H1 (cell line): ENCODE measurements around the gene EPHA7. TPM values are rescaled to one million over a fixed set of nuclear protein-coding genes. Genes with fewer than 3 reads are reported as not detected.

ENCODE experiments used
- RBBP5 ChIP-seq: IDR thresholded peaks from 2 replicates; pipeline ENCODE4 v1.7.1; 2012; ENCODE audit warnings: low read depth, mild to moderate bottlenecking, inconsistent platforms, low read length, moderate library complexity, borderline replicate concordance
- RNF2 ChIP-seq: fragments of 200-900, 300-1000 bp; sonication (generic); IDR thresholded peaks from 2 replicates; pipeline ENCODE4 v1.7.1; 2016; ENCODE audit warnings: borderline replicate concordance, low read depth, mild to moderate bottlenecking, antibody characterized with exemption, low read length; ENCODE audit not compliant: poor library complexity, severe bottlenecking; ENCODE audit errors: missing control alignments
- SAP30 ChIP-seq: fragments of 300-600 bp; sonication (generic); IDR thresholded peaks from 2 replicates; pipeline ENCODE4 v1.7.1; 2012; ENCODE audit warnings: low read length, moderate library complexity, mild to moderate bottlenecking, inconsistent platforms; ENCODE audit not compliant: insufficient read depth, insufficient replicate concordance
- SIX5 ChIP-seq: IDR thresholded peaks from 2 replicates; pipeline ENCODE4 v1.6.1; 2011; ENCODE audit warnings: mild to moderate bottlenecking, low read depth, low read length
- SUZ12 ChIP-seq: fragments of 200-600 bp; sonication (generic); IDR thresholded peaks from 2 replicates; pipeline ENCODE4 v1.6.1; 2012; ENCODE audit warnings: mild to moderate bottlenecking, inconsistent platforms, low read length, moderate library complexity, mixed read lengths
- TBP ChIP-seq: IDR thresholded peaks from 2 replicates; pipeline ENCODE4 v1.6.1; 2011; ENCODE audit warnings: low read depth, low read length, improper control_type of control experiment
- polyA plus RNA-seq, 7 experiments: library from polyadenylated mRNA; depleted of rRNA in 3 of 7; stranded (reverse) in 5 of 7; unstranded in 2 of 7; fragments of >200 nt in 5 of 7; fragments of 200-250 nt in 2 of 7; gene quantifications; 1 replicate in 5 of 7; 2 replicates in 1 of 7; 4 replicates in 1 of 7; pipeline versions ENCODE4 v1.2.1 to v1.2.3, GENCODE V29; 2011 to 2013; ENCODE audit warnings: missing spikeins in 2 of 7, mixed read lengths in 2 of 7
- total RNA-seq: library from RNA; stranded (reverse); fragmentation: NEBNext Ultra II Directional; extraction: Animal tissue kit (Norgen Biotek cat#: 25700); gene quantifications from 2 replicates; pipeline ENCODE4 v1.2.1, GENCODE V29; 2021
- TF ChIP-seq, protein P1 (sequence below): fragments of 300-600 bp; sonication (generic); IDR thresholded peaks from 2 replicates; pipeline ENCODE4 v1.7.1; 2012; ENCODE audit warnings: low read length, moderate library complexity, mild to moderate bottlenecking, inconsistent platforms; ENCODE audit not compliant: insufficient replicate concordance

The EPHA7 gene
- total and polyA plus RNA-seq, 2 of the 8 experiments (the other 6 are each of a cell fraction or from before 2014, with no cell fraction given): 1.3 to 6.8 TPM

DNA sequence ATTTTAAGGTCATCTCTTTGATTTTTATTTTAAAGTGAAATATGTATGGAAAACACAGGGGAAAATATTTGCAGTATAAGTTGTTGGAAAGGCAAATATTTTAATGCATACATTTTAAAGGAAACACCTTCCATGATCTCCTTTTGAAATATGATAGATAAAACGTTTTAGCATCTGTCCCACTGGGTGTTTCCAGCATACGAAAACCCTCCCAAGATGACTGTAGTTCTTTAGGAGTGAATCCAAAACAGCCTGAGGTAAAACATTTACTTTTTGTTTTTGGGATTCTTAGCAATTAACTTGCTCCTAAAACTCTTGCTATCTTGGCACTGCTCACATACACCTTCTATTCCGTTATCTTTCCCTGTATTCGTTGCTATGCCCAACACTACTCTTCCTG lies 210.0 kb downstream of the EPHA7 start (continued):
- TF ChIP-seq, protein P1, sequence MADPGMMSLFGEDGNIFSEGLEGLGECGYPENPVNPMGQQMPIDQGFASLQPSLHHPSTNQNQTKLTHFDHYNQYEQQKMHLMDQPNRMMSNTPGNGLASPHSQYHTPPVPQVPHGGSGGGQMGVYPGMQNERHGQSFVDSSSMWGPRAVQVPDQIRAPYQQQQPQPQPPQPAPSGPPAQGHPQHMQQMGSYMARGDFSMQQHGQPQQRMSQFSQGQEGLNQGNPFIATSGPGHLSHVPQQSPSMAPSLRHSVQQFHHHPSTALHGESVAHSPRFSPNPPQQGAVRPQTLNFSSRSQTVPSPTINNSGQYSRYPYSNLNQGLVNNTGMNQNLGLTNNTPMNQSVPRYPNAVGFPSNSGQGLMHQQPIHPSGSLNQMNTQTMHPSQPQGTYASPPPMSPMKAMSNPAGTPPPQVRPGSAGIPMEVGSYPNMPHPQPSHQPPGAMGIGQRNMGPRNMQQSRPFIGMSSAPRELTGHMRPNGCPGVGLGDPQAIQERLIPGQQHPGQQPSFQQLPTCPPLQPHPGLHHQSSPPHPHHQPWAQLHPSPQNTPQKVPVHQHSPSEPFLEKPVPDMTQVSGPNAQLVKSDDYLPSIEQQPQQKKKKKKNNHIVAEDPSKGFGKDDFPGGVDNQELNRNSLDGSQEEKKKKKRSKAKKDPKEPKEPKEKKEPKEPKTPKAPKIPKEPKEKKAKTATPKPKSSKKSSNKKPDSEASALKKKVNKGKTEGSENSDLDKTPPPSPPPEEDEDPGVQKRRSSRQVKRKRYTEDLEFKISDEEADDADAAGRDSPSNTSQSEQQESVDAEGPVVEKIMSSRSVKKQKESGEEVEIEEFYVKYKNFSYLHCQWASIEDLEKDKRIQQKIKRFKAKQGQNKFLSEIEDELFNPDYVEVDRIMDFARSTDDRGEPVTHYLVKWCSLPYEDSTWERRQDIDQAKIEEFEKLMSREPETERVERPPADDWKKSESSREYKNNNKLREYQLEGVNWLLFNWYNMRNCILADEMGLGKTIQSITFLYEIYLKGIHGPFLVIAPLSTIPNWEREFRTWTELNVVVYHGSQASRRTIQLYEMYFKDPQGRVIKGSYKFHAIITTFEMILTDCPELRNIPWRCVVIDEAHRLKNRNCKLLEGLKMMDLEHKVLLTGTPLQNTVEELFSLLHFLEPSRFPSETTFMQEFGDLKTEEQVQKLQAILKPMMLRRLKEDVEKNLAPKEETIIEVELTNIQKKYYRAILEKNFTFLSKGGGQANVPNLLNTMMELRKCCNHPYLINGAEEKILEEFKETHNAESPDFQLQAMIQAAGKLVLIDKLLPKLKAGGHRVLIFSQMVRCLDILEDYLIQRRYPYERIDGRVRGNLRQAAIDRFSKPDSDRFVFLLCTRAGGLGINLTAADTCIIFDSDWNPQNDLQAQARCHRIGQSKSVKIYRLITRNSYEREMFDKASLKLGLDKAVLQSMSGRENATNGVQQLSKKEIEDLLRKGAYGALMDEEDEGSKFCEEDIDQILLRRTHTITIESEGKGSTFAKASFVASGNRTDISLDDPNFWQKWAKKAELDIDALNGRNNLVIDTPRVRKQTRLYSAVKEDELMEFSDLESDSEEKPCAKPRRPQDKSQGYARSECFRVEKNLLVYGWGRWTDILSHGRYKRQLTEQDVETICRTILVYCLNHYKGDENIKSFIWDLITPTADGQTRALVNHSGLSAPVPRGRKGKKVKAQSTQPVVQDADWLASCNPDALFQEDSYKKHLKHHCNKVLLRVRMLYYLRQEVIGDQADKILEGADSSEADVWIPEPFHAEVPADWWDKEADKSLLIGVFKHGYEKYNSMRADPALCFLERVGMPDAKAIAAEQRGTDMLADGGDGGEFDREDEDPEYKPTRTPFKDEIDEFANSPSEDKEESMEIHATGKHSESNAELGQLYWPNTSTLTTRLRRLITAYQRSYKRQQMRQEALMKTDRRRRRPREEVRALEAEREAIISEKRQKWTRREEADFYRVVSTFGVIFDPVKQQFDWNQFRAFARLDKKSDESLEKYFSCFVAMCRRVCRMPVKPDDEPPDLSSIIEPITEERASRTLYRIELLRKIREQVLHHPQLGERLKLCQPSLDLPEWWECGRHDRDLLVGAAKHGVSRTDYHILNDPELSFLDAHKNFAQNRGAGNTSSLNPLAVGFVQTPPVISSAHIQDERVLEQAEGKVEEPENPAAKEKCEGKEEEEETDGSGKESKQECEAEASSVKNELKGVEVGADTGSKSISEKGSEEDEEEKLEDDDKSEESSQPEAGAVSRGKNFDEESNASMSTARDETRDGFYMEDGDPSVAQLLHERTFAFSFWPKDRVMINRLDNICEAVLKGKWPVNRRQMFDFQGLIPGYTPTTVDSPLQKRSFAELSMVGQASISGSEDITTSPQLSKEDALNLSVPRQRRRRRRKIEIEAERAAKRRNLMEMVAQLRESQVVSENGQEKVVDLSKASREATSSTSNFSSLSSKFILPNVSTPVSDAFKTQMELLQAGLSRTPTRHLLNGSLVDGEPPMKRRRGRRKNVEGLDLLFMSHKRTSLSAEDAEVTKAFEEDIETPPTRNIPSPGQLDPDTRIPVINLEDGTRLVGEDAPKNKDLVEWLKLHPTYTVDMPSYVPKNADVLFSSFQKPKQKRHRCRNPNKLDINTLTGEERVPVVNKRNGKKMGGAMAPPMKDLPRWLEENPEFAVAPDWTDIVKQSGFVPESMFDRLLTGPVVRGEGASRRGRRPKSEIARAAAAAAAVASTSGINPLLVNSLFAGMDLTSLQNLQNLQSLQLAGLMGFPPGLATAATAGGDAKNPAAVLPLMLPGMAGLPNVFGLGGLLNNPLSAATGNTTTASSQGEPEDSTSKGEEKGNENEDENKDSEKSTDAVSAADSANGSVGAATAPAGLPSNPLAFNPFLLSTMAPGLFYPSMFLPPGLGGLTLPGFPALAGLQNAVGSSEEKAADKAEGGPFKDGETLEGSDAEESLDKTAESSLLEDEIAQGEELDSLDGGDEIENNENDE: no peak
- TF ChIP-seq RNF2 (no peak), TBP (no peak), SAP30 (no peak), SIX5 (no peak), SUZ12 (no peak), RBBP5 (no peak)
